COLO668 (cell line): Measurements from ENCODE around the gene DNAI7.
A peak's percentile ranks its signal among the peaks of the same experiment; 100 is the strongest.

Experiments
- DNase-seq: peaks from one replicate; lab custom pipeline; 2025; ENCODE audit not compliant: unreplicated experiment; lab: John Stamatoyannopoulos, UW

The DNAI7 gene

GRCh38 chr12:25184132-25184531 lies 10.8 kb downstream of the DNAI7 start:
- no peak for DNase-seq

- no peak for DNase-seq
These were observed 12.2 kb downstream of the DNAI7 start for GRCh38 chr12:25182765-25183164.

- no peak for DNase-seq
These were observed 32.1 kb downstream of the DNAI7 start for GRCh38 chr12:25162866-25163265.

DNA sequence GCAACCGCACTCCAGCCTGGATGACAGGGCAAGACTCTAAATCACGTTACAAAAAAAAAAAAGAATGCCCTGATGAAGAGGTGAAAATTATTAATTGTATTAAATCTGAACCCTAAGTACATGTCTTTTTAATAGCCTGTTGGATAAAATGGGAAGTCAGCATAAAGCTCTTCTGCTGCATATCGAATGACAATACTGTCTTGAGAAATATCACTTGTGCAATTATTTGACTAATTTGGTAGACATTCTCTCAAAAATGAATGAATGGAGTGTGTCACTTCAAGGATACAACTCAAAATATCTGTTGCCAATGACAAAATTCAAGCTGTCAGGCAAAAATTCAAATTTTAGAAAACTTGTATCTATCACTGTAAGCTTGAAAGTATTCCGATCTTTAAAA lies 38.9 kb downstream of the DNAI7 start:
- no peak for DNase-seq

GRCh38 chr12:25155022-25155576 lies 39.9 kb downstream of the DNAI7 start:
- DNase-seq = no peak

- no peak for DNase-seq
These were observed 42.9 kb downstream of the DNAI7 start for GRCh38 chr12:25152055-25152454.

- DNase-seq = no peak
These were observed 43.5 kb downstream of the DNAI7 start for GRCh38 chr12:25151476-25151875.

DNA sequence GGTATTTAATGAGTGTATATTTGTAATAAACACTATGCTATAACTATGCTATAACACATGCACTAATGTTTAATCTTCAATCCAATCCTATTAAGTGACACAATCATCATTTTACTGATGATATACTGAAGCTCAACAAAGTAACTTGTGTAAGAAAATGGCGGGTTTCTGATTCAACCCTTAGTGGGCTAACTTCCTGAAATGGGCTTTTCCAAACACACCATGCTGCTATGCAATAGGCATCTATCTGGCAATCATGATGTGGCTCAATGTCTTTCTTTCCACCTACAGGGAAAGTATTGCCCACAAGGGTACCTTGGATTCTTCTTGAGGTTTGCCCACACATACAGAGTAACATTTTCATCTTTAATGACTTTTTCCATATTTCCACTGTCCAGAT lies 48.3 kb downstream of the DNAI7 start:
- DNase-seq = no peak

- DNase-seq = peak; percentile 42
These were observed 59.3 kb downstream of the DNAI7 start for GRCh38 chr12:25135531-25136154.

DNA sequence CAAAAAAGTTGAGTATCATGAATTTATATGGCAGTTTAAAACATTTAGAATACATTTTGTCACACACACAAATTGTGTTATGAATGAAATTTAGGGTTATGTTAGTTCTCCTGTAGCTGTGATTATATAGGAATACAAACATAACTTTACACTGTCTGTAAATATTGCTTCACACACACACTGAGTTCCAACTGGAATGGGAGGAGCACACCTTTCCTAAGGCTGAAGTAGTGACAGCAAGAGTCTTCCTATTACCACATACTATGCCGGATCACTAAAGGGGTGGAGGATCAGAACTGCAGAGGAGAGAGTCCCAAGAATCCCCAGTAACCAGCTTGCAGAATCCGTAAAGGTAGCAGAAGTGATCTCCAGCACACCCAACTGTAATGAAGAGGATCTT lies 63.7 kb downstream of the DNAI7 start:
- no peak for DNase-seq

- no peak for DNase-seq
These were observed 64.2 kb downstream of the DNAI7 start for GRCh38 chr12:25130741-25131188.

DNA sequence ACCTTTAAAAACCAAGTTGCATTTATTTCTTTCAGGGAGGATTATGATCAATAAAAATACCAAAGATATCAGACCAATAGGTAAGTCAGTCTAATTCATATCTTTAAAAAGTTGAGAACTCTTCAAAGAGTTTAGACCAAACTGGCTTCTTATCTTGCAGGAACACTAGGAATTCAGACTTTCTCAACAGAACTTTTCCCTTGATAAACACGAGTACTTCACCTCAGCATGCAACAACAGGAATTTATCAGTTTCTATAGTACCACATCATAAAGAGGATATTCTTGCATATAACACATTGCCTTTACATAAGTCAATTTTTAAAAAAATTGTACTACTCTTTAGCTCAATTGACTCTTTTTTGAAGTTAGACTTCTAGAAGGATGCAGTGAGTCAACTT lies 68.2 kb downstream of the DNAI7 start:
- DNase-seq = no peak

- no peak for DNase-seq
These were observed 68.9 kb downstream of the DNAI7 start for GRCh38 chr12:25126101-25126500.

DNA sequence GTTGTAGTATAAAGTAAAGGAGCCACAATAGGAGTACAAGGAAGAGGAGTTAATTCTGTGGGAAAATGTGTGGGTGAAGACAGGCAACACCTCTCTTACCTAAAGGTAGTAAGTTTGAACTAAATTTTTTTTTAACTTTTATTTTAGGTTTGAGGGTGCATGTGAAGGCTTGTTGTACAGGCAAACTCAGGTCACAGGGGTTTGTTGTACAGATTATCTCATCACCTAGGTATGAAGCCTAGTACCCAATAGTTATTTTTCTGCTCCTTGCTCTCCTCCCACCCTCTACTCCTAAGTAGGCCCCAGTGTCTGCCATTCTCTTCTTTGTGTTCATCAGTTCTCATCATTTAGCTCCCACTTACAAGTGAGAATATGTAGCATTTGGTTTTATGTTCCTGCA lies 70.5 kb downstream of the DNAI7 start:
- DNase-seq = no peak

- no peak for DNase-seq
These were observed 71.8 kb downstream of the DNAI7 start for GRCh38 chr12:25123126-25123525.

DNA sequence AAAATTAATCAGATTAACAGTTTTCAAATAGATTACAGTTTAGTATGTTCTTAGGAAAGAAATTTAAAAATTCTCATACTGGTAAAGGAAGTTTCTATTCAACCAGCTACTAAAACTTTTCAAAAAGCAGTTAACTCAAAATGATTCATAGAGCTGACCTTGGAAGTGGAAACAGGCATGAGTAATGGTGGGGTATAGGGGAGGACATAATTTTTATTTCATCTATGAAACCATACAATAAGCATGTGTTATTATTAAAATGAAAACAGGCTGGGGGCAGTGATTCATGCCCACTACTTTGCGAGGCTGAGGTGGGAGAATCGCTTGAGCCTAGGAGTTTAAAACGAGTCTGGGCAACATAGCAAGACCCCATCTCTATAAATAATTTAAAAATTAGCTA lies 73.0 kb downstream of the DNAI7 start:
- DNase-seq = no peak

DNA sequence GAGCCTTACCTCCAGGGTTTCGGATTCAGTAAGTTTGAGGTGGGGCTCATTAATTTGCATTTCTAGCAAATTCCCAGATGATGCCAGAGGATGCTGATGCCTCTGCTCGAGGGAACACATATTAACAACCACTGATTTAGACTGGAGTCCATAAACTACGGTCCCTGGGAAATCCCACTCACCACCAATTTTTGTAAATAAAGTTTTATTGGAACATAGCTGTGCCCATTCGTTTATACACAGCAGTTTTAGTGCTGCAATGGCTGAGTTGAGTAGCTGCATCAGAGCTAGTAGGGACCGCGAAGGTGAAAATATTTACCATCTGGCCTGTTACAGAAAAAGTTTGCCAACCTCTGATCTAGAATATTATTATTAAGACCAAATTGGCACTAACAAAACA lies 73.8 kb downstream of the DNAI7 start:
- DNase-seq = no peak

- DNase-seq = no peak
These were observed 75.9 kb downstream of the DNAI7 start for GRCh38 chr12:25119020-25119419.

DNA sequence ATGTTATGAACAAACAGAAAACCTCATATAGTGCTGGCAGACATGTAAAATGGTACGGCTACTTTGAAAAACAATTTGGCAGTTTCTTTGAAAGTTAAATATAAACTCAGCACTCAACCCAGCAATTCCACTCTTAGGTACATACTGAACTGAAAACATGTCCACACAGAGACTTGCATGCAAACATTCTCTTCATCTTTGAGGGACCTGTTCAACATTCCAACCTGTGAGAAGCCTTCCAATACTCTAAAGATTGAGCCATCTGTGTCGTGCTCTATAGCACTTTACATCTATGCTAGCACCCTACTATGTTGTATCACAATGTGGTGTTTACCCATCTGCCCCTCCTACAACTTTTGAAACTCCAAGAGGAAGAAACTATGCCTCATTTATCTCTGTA lies 79.3 kb downstream of the DNAI7 start:
- no peak for DNase-seq

DNA sequence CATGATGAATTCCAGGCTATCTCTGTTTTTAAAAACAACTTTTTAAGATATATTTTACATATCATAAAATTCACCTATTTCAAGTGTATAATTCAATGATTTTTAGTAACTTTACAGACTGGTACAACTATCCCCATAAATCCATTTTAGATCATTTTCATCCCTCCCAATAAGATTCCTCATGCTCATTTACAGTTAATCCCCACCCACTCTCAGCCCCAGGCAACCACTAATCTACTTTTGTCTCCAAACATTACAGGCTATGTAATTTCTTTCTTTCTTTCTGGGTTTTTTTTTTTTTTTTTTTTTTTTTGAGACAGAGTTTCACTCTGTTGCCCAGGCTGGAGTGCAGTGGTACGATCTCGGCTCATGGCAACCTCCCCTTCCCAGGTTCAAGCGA lies 81.3 kb downstream of the DNAI7 start:
- DNase-seq = no peak

DNA sequence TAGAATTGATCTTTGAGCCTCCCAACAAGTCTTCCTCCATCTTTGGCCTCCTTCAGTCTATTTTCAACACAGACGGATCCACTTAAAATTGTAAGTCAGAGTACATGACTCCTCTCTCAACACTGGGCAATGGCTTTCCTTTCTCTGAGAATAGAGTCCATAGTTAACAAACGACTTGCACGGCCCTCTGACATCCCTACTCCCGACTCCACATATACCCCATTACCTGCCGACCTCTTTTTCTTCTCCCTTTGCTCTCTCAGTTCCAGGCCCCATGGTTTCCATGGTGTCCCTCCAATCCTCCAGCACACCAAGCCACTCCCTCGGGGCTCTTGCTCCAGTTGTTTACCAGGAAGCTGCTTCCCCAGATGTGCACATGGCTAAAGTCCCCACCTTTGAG lies 84.7 kb downstream of the DNAI7 start:
- DNase-seq = no peak

GRCh38 chr12:25107920-25108319 lies 87.0 kb downstream of the DNAI7 start:
- no peak for DNase-seq

- DNase-seq = no peak
These were observed 88.1 kb downstream of the DNAI7 start for GRCh38 chr12:25106818-25107217.
